NCI-H82 treated with DMSO at 0.1 percent for 48 hours (cell line): ENCODE measurements around the gene NECTIN2.

Experiments
- DNase-seq: peaks from one replicate; lab custom pipeline; 2025; ENCODE audit not compliant: unreplicated experiment; lab: John Stamatoyannopoulos, UW

Gene NECTIN2

DNA sequence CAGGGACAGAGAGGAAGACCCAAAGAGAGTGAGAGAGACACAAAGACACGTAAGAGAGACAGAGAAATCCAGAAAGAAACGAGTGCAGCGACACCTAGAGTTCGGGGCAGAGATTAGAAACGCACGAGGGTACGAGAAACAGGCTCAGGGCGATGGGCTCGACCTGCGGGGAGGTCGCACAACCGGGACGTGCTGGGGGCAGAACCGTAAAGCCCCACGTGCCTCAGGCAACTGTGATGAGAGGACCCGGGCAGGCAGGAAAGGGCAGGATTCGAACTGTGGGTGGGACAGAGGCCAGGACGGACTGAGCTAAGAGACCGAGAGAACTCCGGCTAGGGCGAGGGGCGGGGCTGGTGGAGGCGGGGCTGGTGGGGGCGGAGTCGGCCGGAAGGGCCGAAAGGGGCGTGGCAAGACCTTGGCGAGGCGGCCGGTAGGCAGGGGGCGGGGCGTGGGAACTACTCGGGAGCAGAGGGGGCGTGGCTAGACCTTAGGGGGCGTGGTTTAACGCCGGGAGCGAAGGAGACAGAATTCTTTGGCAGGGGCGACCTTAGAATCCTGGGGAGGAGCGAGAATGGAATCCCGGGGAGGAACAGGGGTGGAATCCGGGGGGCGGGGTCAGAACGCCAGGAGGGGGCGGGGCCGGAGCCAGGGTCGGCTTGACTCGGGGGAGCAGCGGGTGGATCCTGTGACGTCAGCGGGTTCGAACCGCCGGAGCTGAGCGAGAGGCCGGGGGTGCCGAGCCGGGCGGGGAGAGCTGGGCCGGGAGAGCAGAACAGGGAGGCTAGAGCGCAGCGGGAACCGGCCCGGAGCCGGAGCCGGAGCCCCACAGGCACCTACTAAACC, at the start of gene NECTIN2:
Gene NECTIN2, plus strand, starts transcription at position 686 of the 843 bp plus-strand sequence. CDS start 229 bp downstream, outside the sequence.
- DNase-seq = peak; percentile 98

DNA sequence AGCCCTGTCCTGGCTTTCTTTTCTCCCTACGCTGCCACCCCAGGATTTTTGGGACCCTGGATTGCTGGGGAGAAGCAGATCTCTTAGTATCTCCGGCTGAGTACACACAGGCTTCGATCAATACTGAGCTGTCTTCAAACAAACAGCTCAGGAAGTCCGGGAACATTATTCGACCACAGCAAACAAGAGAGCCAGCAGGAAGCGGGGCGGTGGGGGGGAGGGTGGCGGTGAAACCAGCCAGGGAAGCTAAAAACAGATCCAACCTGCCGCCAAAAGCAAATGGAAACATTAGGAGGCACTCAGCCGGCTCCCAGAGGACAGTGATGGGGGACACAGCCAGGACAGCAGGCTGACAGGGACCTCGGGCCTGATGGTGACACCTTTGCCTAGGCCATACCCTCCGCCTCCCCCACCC, 49.4 kb upstream of the NECTIN2 start:
- DNase-seq = no peak

DNA sequence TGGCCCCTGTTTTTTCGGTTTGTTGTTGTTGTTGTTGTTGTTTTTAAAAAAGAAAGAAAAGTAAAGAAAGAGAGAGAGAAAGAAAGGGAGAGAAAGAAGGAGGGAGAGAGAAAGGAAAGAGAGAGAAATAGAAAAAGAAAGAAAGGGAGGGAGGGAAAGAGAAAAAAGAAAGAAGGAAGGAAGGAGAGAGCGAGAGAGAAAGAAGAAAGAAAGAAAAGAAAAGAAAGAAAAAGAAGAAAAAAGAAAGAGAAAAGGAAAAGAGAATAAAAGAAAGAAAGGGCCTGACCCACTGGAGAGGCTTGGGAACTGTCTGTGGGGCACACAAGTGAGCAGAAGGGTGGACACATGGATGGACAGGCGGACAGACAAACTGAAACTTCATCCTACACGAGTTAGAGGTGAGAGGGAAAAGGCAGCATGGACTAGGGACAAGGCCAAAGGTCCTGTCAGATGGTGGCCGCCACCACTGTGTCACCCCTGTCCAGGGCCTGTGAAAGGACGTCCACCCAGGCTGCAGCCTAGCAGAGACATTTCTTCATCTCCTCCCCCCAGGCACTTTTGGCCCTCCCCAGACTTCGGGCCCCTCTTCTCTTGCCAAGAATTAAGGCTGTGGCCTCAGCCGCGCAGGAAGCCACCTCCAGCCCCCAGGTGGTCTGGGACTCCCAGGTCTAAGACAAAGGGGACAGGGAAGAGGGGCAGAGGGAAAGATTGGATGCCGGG, 46.3 kb upstream of the NECTIN2 start:
- DNase-seq = no peak

DNA sequence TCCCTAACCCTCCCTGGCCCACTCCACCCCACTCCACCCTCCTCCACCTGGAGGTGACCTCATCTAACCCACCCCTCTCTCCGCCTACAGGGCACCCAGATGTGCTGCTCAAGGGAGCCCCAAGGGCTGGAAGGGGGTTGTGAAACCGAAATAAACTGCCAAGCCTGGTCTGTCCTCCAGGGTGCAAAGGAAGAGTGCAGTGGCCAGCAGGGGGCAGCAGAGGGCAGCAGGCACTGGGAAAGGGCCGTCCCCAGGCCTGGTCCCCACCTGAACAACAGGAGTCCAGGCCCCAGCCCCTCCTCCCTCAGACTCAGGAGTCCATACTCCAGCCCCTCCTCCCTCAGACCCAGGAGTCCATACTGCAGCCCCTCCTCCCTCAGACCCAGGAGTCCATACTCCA, 45.6 kb upstream of the NECTIN2 start:
- DNase-seq = peak; percentile 37

DNA sequence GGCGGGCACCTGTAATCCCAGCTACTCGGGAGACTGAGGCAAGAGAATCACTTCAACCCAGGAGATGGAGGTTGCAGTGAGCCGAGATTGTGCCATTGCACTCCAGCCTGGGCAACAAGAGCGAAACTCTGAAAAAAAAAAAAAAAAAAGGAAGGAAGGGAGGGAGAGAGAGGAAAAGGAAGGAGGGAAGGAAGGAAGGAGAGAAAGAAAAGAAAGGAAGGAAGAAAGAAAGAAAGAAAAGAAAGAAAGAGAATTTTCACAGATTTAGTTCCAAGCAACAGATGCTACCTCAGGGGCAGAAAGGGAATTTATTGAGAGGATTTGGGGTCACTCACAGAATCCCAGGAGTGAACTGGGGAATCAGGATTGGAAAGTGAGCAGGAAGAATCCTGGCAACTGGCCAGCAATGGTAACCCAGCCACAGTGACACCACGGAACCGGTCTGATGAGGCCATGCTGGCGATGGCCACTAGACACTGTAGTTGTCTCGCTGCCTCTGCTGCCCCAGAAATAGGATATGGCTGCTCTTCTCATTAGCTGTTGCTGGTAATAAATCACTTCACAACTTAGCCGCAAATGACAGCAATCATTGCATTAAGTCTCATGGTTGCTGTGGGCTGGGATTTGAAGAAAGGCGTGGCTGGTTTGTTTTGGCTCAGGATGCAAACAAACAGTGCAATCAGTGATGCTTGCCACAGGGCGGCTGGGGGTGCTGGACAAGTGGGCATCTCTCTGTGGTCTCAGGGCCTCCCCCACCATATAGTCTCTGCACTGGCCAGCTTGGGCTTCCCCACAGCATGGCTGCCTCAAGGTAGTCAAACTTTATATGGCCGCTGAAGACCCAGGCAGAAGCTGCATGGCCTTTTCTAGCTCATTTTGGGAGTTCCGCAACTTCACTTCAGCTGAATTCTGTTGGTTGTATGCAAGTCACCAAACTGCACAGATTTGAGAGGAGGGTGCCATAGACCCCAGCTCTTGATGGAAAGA, 42.4 kb upstream of the NECTIN2 start:
- DNase-seq = peak; percentile 39

DNA sequence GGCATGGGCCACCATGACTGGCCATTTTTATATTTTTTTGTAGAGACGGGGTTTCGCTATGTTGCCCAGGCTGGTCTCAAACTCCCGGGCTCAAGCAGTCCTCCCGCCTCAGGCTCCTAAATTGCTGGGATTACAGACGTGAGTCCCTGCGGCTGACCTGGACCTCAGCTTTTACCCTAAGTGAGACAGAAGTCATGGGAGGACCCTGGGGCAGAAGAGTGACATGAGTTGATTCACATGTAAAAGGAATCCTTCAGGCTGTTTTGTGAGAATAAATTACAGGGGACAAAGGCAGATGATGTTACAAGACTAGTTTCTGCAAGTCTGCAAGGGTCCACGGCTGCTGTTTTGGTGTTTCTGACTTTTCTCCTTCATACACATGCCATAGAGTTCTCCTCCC, 39.8 kb upstream of the NECTIN2 start:
- DNase-seq = no peak

DNA sequence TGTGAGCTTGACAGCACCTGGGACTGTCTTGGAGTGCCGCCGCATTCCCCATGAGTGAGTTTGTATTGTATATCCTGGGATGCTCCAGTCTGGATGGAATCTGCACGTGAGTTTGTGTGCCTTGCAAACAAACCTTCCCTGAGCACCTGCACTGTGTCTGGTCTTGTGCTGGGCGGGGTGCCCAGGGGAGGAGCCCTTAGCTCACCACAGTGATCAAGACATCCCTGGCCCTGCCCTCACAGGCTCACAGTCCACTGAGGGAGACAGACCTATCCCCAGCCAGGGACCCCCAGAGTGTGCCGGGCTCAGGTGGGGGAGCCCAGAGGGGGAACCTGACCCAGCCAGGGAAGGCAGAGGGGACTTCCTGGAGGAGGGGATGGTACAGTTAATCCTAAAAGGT, 38.9 kb upstream of the NECTIN2 start:
- no peak for DNase-seq

DNA sequence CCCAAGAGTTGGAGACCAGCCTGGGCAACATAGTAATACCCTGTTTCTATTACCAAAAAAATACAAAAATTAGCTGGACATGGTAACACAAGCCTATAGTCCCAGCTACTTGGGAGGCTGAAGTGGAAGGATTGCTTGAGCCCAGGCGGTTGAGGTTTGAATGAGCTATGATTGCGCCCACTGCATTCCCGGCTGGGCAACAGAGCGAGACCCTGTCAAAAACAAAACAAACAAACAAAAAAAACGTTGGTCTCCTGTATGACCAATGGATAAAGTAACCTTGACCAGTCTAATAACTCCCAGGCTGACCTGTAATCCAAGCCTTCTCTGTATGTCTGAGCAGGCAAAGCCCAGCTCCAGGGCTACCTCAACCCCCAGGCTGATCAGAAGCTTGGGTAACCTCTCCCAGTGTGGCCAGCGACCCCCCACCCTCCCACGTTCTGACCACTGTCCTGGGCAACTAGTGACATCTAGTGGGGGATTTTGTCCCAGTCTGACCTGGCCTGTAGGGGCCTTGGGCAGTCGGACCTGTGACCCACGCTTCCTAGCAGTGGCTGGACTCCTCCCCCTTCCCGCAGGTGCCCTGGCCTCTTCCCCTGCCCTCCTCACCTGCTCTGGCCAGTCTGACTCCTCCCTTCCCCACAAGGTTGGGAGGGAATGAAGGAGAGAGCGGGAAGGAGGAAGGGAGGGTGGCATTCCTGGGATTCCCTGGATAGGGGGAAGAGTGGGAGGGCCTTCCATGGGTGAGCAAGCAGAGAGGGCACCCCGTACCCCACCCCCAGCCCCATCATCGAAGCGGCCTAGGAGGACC, 38.2 kb upstream of the NECTIN2 start:
- no peak for DNase-seq

DNA sequence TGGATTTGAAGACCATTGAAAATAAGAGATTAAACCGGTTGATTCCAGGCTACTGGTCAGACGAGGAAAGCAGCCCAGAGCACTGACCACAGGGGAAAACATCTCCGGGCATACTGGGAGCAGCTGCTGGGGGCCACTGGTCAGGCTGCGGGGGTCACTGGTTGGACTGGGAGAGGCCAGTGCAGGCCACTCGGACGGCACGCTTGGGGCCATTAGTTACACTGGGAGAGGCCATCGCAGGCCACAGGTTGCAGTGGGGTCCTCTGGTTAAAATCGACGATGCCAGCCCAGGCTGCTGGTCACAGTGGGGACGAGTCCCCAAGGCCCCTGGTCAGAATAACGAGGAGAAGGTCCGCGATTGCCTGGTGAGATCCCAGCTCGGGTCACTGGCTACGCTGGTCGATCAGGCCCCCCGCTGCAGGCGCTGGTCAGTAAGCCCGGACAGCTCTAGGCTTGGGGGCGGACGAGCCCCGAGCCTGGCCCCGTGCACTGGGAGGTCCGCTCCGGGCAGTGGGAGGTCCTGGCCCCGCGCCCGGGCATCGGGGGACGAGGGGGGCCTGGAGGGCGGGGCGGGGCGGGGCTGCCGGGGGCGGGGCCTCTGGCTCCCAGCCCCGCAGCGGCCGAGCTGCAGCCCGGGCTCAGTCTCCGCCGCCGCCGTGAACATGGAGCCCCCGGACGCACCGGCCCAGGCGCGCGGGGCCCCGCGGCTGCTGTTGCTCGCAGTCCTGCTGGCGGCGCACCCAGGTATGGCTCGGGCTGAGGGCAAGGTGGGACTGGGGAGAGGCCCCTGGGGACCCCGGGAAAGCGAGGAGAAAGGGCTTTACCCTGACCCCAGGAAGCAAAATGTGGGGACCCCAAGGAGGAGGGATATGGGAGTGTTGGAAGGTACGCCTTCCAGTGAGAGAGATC, 37.4 kb upstream of the NECTIN2 start, which contains the start of gene BCAM:
Gene BCAM, plus strand, starts transcription at position 641 of the 909 bp plus-strand sequence. Its CDS starts 22 bp downstream, at position 663.
- DNase-seq = no peak

DNA sequence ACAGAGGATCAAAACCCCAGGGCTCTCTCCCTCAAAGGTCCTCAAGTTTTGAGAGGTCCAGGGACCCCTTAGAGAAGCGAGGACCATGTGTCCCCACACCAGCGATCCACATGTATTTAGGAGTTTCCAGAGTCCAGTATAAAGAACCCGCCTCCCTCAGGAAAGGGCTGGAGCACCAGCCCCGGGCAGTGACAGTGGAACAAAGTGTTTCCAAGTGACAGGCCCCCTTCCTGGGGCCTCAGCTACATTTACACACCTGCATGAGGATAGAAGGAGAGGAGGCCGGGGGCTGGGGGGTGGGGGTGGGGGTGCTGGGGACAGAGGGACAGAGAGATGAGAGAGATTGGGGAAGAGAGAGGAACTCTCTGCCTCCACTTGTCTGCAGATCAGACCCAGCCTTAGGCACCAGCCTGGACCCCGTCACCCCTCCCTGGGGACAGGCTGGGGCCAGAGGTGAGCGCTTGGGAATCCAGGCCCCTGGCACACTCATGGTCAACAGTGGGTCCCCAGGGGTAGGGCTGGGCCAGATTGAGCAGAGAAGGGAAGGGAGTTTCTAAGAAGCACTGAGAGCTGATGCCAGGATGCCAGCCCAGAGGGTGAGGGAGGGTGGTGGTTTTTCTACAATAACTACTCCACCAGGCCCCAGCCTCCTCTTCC, 36.4 kb upstream of the NECTIN2 start:
- no peak for DNase-seq

DNA sequence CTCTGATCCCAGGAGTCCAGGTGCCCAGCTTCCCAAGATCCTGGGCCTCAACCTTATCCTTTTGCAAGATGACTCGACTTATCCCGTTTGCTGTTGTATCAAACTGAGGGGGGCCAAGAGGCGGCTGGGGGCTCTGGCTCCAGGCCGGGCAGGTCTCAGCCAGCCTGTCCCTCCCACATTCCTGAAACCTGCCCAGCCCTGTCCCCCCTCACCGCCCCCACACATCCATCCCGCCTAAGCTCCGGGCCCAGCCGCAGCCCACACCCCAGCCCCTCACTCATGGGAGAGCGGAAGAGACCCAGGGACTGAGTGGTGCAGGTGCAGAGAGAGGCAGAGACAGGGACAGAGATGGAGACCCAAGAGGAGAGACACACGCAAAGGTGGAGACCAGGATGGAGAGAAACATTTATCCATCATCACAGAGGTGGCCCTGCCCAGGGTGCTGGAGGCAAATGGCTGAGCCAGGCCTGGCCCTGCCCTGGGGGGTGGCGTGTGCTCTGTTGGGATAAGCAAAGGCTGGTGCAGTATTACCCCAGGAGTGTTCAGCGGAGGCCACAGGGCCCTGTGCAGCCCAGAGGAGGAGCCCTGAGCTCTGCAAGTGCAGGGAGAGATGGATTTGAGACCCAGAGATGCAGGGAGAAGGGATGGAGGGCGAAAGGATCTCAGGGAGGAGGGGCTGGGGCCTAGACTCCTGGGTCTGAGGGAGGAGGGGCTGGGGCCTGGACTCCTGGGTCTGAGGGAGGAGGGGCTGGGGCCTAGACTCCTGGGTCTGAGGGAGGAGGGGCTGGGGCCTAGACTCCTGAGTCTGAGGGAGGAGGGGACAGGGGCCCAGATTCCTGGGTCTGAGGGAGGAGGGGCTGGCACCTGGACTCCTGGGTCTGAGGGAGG, 35.6 kb upstream of the NECTIN2 start:
- no peak for DNase-seq

DNA sequence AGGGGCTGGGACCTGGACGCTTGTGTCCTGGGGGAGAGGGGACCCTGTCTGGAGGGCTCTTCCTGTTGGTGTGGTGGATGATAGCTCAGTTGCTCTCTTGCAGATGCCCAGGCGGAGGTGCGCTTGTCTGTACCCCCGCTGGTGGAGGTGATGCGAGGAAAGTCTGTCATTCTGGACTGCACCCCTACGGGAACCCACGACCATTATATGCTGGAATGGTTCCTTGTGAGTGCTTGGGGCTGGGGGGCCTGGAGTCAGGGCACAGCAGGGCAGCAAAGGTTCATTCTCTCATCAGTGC, 35.0 kb upstream of the NECTIN2 start:
- no peak for DNase-seq

DNA sequence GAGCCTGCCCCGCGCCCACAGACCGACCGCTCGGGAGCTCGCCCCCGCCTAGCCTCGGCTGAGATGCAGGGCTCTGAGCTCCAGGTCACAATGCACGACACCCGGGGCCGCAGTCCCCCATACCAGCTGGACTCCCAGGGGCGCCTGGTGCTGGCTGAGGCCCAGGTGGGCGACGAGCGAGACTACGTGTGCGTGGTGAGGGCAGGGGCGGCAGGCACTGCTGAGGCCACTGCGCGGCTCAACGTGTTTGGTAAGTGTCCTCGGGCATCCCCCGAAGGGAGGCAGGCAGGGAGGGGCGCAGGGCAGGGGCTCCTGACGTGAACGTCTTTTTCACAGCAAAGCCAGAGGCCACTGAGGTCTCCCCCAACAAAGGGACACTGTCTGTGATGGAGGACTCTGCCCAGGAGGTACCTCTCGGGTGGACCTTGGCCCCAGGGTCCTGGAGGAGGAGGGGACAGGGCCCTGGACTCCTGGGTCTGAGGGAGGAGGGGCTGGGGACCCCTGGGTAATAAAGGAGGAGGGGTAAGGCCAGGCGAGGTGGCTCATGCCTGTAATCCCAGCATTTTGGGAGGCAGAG, 33.9 kb upstream of the NECTIN2 start:
- no peak for DNase-seq

DNA sequence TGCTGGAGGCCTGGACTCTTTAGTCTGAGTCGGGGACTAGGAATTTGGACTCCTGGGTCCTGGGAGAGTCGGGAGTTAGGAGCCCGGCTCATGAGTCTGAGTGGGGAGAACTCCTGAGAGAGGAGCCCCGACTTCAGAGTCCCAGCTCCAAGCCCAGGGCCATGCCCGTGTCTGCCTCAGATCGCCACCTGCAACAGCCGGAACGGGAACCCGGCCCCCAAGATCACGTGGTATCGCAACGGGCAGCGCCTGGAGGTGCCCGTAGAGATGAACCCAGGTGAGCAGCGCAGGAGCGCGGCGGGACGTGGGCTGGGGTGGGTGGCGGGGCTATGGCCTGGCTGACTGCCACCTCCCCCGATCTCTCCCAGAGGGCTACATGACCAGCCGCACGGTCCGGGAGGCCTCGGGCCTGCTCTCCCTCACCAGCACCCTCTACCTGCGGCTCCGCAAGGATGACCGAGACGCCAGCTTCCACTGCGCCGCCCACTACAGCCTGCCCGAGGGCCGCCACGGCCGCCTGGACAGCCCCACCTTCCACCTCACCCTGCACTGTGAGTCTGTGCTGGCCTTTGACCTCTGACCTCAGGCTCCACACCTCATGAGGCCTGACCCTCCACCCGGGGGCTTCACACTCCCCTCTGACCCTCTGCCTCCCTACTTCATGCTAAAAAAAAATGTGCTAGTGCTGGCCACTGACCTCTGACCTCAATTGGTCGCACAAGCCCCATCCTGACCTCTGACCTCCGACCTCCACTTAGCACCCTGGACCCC, 32.8 kb upstream of the NECTIN2 start:
- DNase-seq = no peak

DNA sequence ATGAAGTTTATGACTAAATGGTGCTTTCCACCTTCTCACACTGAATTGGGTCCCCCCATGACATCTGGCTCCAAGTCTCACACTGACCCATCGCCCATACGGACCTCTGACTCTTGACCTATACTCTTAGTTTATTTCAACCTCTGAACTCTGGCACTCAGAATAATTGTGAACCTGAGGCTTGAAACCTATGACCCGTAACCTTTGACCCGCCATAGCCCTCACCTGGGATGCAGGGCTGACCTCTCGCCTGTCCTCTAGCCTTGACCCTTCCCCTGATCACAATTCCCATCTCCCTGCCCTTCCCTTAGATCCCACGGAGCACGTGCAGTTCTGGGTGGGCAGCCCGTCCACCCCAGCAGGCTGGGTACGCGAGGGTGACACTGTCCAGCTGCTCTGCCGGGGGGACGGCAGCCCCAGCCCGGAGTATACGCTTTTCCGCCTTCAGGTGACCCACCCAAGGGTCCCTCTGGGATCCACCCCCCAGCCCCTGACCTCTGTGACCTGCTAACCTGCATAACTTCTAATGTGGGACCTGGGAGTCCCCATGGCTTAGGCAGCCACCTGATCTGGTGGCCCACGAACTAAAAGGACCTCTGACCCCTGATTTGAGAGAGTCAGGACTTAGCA, 32.1 kb upstream of the NECTIN2 start:
- DNase-seq = no peak

DNA sequence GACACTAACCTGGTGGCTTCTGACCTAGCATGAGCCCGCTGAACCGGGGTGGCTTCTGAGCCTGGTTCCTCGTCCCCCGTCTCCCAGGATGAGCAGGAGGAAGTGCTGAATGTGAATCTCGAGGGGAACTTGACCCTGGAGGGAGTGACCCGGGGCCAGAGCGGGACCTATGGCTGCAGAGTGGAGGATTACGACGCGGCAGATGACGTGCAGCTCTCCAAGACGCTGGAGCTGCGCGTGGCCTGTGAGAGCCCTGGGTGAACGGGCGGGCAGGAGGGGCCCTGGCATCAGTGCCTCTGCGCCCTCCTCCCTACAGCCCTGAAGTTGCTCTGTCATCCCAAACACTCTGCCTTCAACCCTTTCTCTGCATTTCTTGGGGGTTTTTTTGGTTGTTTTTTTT, 31.6 kb upstream of the NECTIN2 start:
- DNase-seq = no peak
